Effector CD8-positive, alpha-beta T cell (primary cell): ENCODE data around the gene R3HDML.

ENCODE experiments used
- DNase-seq: peaks from one replicate; lab custom pipeline; 2025; lab: John Stamatoyannopoulos, UW

The R3HDML gene

DNA sequence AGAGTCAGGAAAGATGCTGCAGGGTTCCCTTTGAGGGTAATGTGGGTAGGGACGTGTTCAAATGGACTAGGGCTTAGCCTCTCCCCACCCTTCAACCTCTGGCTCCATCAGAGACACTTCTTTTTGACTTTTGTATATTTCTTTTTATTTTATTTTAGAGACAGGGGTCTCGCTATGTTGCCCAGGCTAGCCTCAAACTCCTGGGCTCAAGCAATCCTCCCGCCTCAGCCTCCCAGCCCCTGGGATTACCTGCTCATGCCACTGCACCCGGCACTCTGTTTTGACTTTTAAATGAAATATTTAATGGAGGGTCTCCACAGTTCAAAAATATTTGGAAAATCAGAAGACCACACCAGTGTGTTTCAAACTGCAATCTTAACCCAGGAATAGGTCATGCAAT, 27.2 kb downstream of the R3HDML start:
- DNase-seq, result no peak

DNA sequence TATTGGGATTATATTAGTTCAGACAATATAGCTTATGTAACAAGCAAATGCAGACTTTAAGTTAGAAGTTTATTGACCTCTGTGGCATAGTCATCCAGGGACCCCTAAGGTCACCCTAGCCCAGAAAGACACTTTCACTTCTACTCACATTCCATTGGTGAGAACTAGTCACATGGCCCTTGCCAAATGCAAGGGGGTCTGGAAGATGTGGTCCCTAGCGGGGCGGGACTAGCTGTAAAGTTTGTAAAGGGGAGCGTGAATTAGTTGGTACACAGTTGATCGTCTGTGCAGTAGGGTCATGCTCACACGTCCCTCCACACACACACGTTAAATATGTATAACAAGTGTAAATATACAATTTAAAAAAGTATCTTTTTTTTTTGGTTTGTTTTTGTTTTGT, 27.9 kb downstream of the R3HDML start:
- DNase-seq, result no peak

- DNase-seq, result no peak
These were observed 30.9 kb downstream of the R3HDML start for GRCh38 chr20:44367746-44368145.

GRCh38 chr20:44370639-44371218, 33.9 kb downstream of the R3HDML start:
- DNase-seq, result no peak

GRCh38 chr20:44382641-44383040, 45.8 kb downstream of the R3HDML start:
- no peak for DNase-seq

- peak; percentile 75 for DNase-seq
These were observed 47.7 kb downstream of the R3HDML start for GRCh38 chr20:44384423-44385027.

- DNase-seq, result peak; percentile 44
These were observed 51.7 kb downstream of the R3HDML start for GRCh38 chr20:44388466-44389023.

- DNase-seq, result no peak
These were observed 53.0 kb downstream of the R3HDML start for GRCh38 chr20:44389871-44390270.

- no peak for DNase-seq
These were observed 53.4 kb downstream of the R3HDML start for GRCh38 chr20:44390280-44390679.

- DNase-seq, result no peak
These were observed 55.4 kb downstream of the R3HDML start for GRCh38 chr20:44392088-44392775.

GRCh38 chr20:44392776-44393607, 56.1 kb downstream of the R3HDML start:
- no peak for DNase-seq

DNA sequence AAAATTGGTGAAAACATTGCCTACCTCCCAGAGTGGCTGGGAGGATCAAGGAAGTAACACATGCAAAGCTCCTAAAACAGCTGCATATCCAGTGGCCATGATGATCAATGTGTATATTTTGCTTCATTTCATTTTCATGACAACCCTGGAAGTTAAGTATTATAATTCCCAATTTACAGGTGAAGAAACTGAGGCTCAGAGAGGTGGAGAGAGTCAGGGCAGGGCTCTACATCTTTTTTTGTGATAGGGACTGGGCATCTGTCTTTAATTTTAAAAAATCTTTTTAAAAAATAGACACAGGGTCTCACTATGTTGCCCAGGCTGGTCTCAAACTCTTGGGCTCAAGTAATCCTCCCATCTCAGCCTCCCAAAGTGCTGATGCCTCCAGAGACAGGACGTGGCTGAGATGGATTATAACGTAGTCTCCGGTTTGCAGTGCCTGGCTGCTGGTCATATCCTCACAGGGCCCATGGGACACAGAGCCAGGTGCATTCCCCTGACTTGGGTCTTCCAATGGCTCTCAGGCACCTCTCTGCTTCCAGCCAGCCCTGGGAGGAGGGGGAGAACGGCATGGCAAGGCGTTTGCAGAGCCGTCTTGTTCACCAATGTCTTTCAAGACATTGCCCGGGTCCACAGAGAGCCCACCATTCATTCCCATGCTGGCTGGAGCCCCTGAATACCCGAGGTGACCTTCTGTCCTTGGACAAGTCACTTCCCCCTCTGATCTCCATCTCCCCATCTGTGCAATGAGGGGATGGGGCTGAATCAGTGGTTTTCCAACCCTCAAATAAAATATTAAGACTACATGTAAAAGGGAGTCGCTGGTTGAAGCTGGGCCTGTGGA, 57.0 kb downstream of the R3HDML start:
- DNase-seq, result no peak

DNA sequence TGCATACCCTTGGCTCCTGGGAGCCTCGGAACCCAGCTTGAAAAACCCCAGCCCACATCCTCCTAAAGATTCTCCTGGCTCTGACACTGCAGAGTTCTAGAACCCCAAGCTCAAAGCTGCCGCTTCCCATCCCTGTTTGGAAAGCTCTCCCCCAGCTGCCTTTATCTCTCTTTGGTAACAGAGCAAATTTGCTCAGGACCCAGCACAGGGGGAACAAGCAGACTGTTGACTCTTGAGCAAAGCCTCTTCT, 57.5 kb downstream of the R3HDML start:
- DNase-seq, result no peak

- DNase-seq, result no peak
These were observed 58.0 kb downstream of the R3HDML start for GRCh38 chr20:44394702-44395460.

DNA sequence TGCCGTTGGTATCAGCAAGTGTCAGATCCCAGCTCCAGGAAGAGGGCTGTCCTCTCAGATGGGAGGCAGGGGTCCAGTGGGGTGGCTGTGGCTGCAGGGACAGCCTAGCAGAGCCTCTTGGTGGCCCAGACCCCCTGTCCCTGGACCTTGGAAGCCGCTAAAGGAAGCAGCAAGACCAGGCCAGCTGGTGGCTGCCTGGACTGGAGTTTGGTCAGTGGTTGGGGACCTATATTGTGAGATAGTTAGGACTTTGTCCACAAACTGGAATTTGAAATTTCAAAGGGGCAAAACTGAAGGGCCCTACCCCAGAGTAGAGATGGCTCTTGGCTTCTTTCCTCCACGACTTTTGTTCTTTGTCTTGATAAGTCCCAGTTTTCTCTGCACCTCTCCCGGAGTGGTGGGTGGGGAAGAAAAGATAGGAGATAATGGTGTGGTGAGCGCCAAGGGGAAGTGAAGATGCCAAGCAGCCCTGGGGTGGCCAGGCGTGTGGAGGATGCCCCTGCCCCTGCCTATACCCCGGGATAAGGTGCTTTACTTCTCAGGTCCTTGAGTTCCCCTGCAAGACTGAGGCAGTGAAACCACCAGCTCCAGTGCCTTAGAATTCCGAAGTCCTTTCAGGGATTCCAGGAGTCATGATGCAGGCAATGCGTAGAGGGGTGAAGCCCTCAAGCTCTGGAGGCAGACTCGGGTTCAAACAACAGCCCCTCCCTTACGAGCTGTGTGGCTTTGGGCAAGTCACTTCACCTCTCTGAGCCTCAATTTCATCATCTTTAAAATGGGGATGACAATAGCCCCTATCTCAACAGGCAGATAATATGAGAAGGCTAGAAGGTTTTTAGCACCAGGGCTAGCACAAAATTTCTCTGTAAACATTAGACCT, 58.9 kb downstream of the R3HDML start:
- DNase-seq, result no peak

GRCh38 chr20:44396369-44397130, 59.7 kb downstream of the R3HDML start:
- DNase-seq, result no peak

DNA sequence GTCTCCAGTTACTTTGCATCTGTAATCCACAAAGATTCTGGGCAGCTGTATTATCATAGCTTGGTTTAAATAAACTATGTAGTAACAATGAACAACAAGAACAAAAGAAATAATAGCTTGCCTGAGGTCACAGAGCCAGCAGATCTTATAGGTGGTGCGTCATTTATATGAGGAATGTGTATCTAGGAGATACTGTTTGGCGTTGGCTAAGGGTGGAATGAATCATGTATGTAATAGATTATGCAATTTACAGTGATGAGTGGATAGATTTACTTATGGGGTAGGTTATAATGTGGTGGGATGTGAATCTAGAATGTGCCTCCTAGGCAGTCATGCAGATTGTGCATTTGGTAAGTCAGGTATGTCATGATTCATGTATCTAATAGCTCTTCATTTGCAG, 61.5 kb downstream of the R3HDML start:
- no peak for DNase-seq

DNA sequence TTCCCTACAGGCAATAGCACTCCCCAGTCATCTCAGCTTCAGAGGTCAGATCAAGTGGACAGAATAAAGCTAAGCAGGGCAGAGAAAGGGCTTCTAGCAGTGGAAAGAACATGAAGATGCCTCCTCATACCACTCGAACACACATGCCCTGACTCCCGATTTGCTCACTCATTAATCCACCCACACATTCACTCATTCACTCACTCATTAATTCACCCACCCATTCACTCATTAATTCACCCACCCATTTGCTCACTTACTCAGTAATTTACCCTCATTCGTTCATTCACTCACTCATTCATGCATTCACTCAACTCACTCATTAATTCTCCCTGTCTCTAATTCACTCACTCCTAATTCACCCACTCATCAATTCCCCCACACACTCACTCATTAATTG, 62.6 kb downstream of the R3HDML start:
- DNase-seq, result no peak

DNA sequence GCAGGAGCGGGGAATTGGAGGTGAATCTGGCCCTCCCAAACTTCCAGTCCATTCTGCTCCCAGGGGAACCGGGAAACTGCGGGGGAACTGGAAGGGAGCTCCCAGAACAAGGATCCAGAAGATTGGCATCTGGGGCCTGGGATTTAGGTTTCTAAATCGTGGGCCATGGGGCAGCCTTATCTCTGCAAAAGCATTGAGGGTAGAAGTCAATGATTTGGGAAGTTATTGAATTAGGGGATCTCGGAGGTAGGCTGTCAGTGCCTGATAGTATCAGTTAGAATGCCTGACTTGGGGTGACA, 63.8 kb downstream of the R3HDML start:
- DNase-seq, result no peak
